T47D (cell line): Measurements from ENCODE around the gene COL6A2.

Experiments
- DNase-seq, 2 experiments: peaks; one replicate each; pipeline versions ENCODE4 v3.0.0 to v3.0.0-alpha.2; 2011 to 2012; ENCODE audit warnings: low read depth in 1 of 2, low spot score in 1 of 2
- JUND ChIP-seq: IDR thresholded peaks from 2 replicates; pipeline ENCODE4 v1.6.1; 2012; ENCODE audit warnings: low read depth
- in situ Hi-C: cut with HindIII; loops from 2 replicates; pipeline ENCODE4 v1.10.0; 2016; ENCODE audit warnings: low sequenced_read_pairs, low pct_unique_long_range_greater_than_20kb

COL6A2 gene

GRCh38 chr21:46127239-46128105 lies 29.6 kb downstream of the COL6A2 start:
- no peak for DNase-seq
- in situ Hi-C loops = no loop called here
- no peak for TF ChIP-seq JUND

- no peak for DNase-seq
- TF ChIP-seq JUND = no peak
These were observed 30.4 kb downstream of the COL6A2 start for GRCh38 chr21:46128106-46128932.

GRCh38 chr21:46128933-46129571 lies 31.1 kb downstream of the COL6A2 start:
- TF ChIP-seq JUND = no peak
- no peak for DNase-seq
- in situ Hi-C loops = no loop called here

More at GRCh38 chr21:46128106-46128932, 30.4 kb downstream of the COL6A2 start:
- in situ Hi-C loops = no loop called here

DNA sequence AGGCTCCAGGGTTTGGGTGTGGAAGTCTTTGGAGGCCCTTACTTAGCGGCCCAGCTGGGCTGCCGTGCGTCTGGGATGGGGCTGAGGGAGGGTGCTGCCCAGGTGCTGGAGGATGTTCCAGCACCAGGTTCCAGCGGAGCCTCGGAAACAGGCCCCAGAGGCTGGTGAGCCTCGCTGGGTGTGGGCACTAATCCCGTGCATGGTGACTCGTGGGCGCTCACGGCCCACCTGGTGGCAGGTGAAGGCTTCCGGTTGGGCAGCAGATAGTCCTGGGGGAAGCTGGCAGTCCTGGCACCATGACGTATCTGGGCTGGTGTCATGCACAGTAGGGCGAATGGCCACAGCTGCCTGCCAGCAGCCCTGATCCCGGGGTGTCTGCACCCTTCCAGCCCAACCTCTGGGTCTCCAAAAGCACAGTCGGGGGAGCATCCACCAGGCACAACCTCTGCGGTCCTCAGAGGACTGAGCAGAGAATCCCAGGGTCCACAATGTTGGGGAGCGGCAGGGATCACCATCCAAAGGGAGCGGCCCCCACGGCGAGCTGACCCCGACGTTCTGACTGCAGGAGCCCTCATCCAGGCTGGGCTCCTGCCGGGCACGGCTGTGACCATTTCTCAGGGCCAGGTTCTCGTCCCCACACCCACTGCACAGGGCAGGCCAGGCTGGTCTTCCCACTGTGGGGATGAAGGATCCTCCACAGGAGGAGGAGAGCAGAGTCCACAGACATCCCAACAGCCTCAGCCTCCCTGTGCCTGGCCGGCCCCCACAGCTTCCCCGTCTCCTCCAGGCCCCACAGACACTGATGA lies 32.1 kb downstream of the COL6A2 start:
- no peak for DNase-seq
- in situ Hi-C loops = no loop called here
- no peak for TF ChIP-seq JUND

GRCh38 chr21:46130831-46131587 lies 33.1 kb downstream of the COL6A2 start:
- TF ChIP-seq JUND = no peak
- in situ Hi-C loops = no loop called here

GRCh38 chr21:46131588-46131837 lies 33.6 kb downstream of the COL6A2 start:
- no peak for DNase-seq
- TF ChIP-seq JUND = no peak
- in situ Hi-C loops = no loop called here

More at GRCh38 chr21:46130831-46131587, 33.1 kb downstream of the COL6A2 start:
- DNase-seq = no peak

GRCh38 chr21:46131838-46132651 lies 34.1 kb downstream of the COL6A2 start:
- TF ChIP-seq JUND = no peak
- in situ Hi-C loops = no loop called here

GRCh38 chr21:46135782-46136395 lies 38.0 kb downstream of the COL6A2 start:
- in situ Hi-C loops = no loop called here
- no peak for DNase-seq

More at GRCh38 chr21:46131838-46132651, 34.1 kb downstream of the COL6A2 start:
- DNase-seq = no peak

GRCh38 chr21:46136739-46137349 lies 38.9 kb downstream of the COL6A2 start:
- no peak for DNase-seq
- TF ChIP-seq JUND = no peak
- in situ Hi-C loops = no loop called here

More at GRCh38 chr21:46135782-46136395, 38.0 kb downstream of the COL6A2 start:
- no peak for TF ChIP-seq JUND

DNA sequence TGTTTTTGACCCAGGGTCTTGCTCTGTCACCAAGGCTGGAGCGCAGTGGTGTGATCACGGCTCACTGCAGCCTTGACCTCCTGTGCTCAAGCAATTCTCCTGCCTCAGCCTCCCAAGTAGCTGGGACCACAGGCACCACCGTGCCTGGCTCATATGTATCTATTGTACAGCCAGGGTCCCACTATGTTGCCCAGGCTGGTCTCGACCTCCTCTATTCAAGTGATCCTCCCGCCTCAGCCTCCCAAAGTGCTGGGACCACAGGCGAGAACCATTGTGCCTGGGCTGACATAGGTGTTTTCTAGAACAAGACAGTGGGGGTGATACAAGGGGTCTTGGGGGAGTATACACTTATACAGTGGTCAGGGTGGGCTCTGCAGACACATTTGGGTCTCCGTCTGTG lies 40.0 kb downstream of the COL6A2 start:
- TF ChIP-seq JUND = no peak
- no peak for DNase-seq
- in situ Hi-C loops = no loop called here
